Adrenal gland (tissue), 5 donors: ENCODE measurements around the gene PALMD.

ENCODE experiments used
- POLR2A ChIP-seq, 2 donors: fragments of 450-650 bp; IDR thresholded peaks; one replicate each; pipeline ENCODE4 v1.6.1; 2017; ENCODE audit warnings: antibody characterized with exemption in 2 of 2, mild to moderate bottlenecking in 2 of 2, moderate library complexity in 1 of 2
- TF ChIP-seq, protein P1 (sequence below), 6 experiments: fragments of 450-650 bp in 4 of 6; fragments of 200-600 bp in 2 of 6; sonication (generic) in 1 of 6; IDR thresholded peaks; 1 replicate in 5 of 6; 2 replicates in 1 of 6; pipeline versions ENCODE4 v1.5.1 to v1.8.0; 2016 to 2021; ENCODE audit warnings: antibody characterized with exemption in 6 of 6, mild to moderate bottlenecking in 2 of 6, moderate library complexity in 1 of 6
- donor health status: DM: no; HTN: no; CAD: no.

DNA sequence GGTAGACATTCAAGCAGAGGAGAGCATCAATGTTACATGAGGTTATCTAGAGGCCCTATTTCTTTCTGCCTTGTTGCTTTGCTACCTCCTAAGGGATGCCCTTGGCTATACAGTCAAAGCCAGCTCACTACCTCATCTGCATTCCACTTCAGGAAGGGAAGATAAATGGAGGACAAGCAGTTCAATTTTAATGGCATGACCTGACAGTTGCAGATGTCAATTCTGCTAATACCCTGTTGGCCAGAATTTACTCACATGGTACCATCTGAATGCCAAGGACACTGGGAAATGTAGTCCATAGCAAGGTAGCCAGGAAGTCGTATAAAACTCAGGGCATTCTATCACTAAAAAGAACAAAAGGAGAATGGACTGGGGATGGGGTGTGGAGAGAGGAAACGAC, 31.5 kb downstream of the PALMD start:
- TF ChIP-seq, protein P1, sequence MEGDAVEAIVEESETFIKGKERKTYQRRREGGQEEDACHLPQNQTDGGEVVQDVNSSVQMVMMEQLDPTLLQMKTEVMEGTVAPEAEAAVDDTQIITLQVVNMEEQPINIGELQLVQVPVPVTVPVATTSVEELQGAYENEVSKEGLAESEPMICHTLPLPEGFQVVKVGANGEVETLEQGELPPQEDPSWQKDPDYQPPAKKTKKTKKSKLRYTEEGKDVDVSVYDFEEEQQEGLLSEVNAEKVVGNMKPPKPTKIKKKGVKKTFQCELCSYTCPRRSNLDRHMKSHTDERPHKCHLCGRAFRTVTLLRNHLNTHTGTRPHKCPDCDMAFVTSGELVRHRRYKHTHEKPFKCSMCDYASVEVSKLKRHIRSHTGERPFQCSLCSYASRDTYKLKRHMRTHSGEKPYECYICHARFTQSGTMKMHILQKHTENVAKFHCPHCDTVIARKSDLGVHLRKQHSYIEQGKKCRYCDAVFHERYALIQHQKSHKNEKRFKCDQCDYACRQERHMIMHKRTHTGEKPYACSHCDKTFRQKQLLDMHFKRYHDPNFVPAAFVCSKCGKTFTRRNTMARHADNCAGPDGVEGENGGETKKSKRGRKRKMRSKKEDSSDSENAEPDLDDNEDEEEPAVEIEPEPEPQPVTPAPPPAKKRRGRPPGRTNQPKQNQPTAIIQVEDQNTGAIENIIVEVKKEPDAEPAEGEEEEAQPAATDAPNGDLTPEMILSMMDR (IDR thresholded peaks at IDR 0.05): no peak
- TF ChIP-seq POLR2A (IDR thresholded peaks at IDR 0.05): no peak
